ENCODE data around the gene GALNS. TPM values are rescaled to one million over a fixed set of nuclear protein-coding genes. Genes with fewer than 3 reads are reported as not detected.

Gene GALNS
- total RNA-seq, 1 experiment from 2014 or later, result 81.6 TPM

- TF ChIP-seq TCF7L2 (IDR thresholded peaks at IDR 0.05; ENCODE audit: low read depth, low read length) (no peak), REST (IDR thresholded peaks at IDR 0.05; ENCODE audit: insufficient read depth in 1 of 2, low read depth in 2 of 2, low read length in 1 of 2) (no peak), POLR2AphosphoS5 (IDR thresholded peaks at IDR 0.05; ENCODE audit: low read depth, low read length) (no peak), CTCF (IDR thresholded peaks at IDR 0.05) (no peak), SIN3A (IDR thresholded peaks at IDR 0.05; ENCODE audit: borderline replicate concordance, insufficient read depth, low read depth, low read length) (no peak)
- Histone ChIP-seq H3K27ac (ENCODE audit: low read length) (no peak overlapping the region), H3K9me3 (ENCODE audit: control insufficient read depth, insufficient read depth, low read depth, low read length) (no peaks in the 10 kb centered on the region), H3K36me3 (ENCODE audit: control insufficient read depth, insufficient read depth, low read length) (peaks cover 2% of the 10 kb centered on the region; the same call in 1 of the 2 replicates), H3K27me3 (ENCODE audit: control insufficient read depth, insufficient read depth, low read length) (no peaks in the 10 kb centered on the region), H3K4me3 (ENCODE audit: low read depth in 2 of 2, low read length in 2 of 2) (no peak overlapping the region), H3K4me1 (ENCODE audit: control insufficient read depth, insufficient read depth, low read length) (no peaks in the 10 kb centered on the region)
- DNase-seq (ENCODE audit: low read depth, low spot score) (no peak), ATAC-seq (no peak)
- no TSS peak for BruUV-seq (replicated peaks)
- intact Hi-C loops (cut with micrococcal nuclease; ENCODE audit: unreplicated experiment), result no loop called here
- in situ Hi-C loops (cut with HindIII; ENCODE audit: low pct_unique_long_range_greater_than_20kb, low sequenced_read_pairs), result no loop called here
- ChIA-PET CTCF (no interaction called here), POLR2A (no interaction called here)
Measured at GRCh38 chr16:88837806-88838205, 18.9 kb downstream of the GALNS start.

- ChIA-PET POLR2A (no interaction called here), CTCF (no interaction called here)
- H3K4me1 ChIP-seq (ENCODE audit: control insufficient read depth, insufficient read depth, low read length), result no peaks in the 10 kb centered on the region
- H3K4me3 ChIP-seq (ENCODE audit: low read depth in 2 of 2, low read length in 2 of 2), result no peak overlapping the region
- no TSS peak for BruUV-seq (replicated peaks)
- peaks cover 2% of the 10 kb centered on the region; the same call in 1 of the 2 replicates for H3K36me3 ChIP-seq (ENCODE audit: control insufficient read depth, insufficient read depth, low read length)
- no peaks in the 10 kb centered on the region for H3K27me3 ChIP-seq (ENCODE audit: control insufficient read depth, insufficient read depth, low read length)
- TF ChIP-seq SIN3A (IDR thresholded peaks at IDR 0.05; ENCODE audit: borderline replicate concordance, insufficient read depth, low read depth, low read length) (no peak), TCF7L2 (IDR thresholded peaks at IDR 0.05; ENCODE audit: low read depth, low read length) (no peak), POLR2AphosphoS5 (IDR thresholded peaks at IDR 0.05; ENCODE audit: low read depth, low read length) (no peak), CTCF (IDR thresholded peaks at IDR 0.05) (no peak), REST (IDR thresholded peaks at IDR 0.05; ENCODE audit: insufficient read depth in 1 of 2, low read depth in 2 of 2, low read length in 1 of 2) (no peak)
- H3K9me3 ChIP-seq (ENCODE audit: control insufficient read depth, insufficient read depth, low read depth, low read length), result no peaks in the 10 kb centered on the region
- intact Hi-C loops (cut with micrococcal nuclease; ENCODE audit: unreplicated experiment) (no loop called here), in situ Hi-C loops (cut with HindIII; ENCODE audit: low pct_unique_long_range_greater_than_20kb, low sequenced_read_pairs) (no loop called here)
- no peak for ATAC-seq
- no peak overlapping the region for H3K27ac ChIP-seq (ENCODE audit: low read length)
- DNase-seq (ENCODE audit: low read depth, low spot score), result no peak
Measured at GRCh38 chr16:88836791-88837190, 20.0 kb downstream of the GALNS start.

Data from Panc1 (cell line).